GM21515 (cell line): ENCODE data around the gene ERVW-1.

Experiments
- ATAC-seq: cut with Tn5 transposase; IDR thresholded peaks from one replicate; pipeline ENCODE4 v1.9.1; 2021; ENCODE audit not compliant: unreplicated experiment

The ERVW-1 gene

DNA sequence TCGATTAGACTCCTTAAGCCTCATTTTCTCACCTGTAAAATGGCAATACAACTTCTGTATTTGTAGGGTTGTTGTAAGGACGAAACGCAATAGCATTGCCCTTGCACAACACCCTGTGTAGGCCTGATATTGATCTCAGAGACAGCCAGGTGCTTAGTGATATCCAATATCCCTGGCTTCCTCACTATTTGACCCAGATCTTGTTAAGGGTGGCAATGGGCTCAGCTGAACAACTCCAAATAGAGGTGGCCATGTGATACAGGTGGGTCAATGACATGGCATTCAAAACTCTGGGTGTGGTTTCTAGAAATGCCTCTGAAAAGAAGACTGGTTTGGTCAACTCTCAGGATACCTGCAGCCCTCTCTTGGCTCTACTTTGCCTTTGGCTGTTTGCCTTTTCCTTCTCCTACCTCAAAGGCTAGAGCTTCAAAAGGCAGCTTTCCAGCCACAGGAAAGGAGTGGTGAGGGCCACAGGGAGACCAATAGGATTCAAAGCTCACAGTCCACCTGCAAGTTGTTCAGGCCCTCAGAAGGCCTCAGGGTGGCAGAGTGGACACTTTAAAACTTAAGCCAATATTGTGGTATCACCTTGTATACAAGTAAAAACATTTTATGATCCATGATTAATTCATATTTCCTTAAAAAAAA, 45.3 kb downstream of the ERVW-1 start:
- no peak for ATAC-seq

DNA sequence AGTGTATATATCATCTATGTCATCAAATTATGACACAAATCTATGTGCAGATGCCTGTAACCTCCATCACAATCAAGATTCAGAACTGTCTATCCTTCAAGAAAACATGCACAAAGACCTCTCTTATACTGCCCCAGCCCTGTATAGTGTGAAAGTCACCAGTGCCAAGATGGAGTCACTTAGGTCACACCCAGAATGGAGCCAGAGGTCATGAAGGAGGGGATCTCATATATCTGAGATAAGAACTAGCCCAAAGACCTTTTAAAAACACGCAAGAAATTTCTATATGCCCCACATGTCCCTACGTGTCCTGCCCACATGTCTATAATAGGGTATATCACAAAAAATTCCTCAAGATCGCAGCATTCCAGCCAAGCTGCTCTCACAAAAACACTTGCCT, 50.6 kb downstream of the ERVW-1 start:
- ATAC-seq = no peak

DNA sequence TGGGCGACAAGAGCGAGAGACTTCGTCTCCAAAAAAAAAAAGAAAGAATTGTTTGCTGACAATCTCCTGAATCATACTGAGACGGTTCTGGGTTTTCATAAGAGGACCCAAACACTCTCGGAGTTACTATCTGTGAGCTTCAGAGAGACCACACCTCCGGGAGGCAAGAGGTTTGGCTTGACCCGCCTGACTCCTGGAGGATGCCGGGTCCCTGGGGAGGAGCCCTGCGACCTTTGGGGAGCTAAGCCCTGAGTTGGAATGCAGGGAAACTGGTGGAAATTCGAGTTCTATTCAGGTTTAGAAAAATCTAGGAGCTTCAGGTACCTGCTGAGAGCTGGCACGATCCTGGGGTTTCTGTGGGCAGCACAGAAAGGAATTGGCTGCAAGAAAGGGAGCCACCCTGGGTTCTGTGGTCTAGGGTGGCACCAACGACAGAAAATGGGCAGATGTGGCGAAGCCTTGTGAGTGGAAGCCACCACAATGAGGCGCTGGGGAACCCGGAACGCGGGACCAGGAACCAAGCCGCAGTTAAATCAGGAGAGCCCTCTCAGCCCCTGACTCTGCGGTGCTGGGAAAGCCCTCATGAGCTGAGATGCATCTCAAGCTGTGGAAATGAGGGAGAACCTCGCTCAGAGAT, 52.3 kb downstream of the ERVW-1 start:
- ATAC-seq = no peak

DNA sequence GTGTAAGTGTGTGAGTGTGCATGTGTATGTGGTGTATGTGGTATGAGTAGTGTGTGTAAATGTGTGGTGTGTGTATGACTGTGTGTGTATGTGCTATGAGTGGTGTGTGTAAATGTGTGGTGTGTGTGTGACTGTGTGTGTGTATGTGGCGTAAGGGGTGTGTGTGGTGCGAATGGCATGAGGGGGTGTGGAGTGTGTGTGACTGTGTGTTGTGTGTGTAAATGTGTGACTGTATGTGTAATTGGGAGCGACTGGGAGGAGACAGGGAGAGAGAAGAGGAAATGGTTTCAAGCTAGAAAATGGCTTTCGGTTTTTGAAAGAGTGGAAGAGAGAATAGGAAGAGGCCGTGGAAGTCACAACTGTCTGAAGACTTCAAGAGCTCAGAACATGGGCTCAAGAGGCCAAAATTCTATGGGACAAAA, 54.0 kb downstream of the ERVW-1 start:
- no peak for ATAC-seq

DNA sequence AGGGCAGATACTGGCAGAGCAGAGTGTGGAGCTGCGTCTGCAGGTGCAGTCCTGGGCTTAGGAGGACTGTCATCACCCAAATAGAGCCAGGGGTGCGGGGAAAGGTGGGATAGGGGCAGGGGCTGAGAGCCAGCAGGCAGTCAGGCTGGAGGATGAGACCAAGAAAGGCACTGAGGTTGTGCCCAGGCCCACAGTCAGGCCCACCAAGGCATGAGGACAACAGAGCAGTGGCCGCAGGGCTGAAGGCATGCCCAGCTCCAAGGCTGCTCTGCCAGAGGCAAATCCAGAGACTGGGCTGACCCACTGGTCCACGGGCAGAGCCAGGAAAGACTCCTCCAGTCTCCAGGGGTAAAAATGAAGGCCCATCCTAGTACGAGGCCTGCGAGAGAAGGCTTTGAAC, 54.8 kb downstream of the ERVW-1 start:
- ATAC-seq = no peak

DNA sequence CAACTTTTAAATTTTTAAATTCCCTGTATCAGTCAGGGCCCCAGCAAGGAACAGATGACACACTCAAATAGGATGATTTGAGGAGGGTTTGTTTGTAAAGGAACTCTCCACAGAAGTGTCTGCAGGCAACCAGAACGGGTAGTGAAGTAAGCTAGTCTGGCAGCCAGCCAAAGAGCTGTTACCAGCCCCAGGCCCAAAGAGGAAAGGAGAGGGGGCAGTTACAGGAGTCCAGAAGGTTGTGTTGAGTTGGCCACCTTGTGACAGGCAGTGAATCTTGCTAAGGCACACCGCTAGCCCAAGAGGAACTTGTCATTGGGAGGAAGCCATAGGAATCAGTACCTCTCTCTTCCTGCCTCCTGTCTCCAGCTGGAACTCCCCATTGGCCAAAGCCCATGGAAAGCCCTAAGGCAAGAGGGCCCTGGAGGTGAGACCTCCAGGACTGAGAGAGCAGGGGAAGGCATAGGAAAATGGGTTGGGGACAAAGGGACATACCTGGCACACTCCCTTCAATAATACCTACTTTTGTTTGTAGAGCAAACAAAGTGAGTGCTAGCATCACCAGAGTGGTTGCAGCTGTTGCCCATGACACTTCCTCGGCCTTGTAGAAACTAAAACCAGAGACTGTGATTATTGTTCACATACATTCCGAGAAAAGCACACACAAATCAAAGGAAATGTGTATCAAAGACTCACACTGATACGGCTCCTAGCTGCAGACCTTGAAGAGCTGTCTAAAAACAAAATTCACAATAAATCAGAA, 55.9 kb downstream of the ERVW-1 start:
- no peak for ATAC-seq
